Daoy (cell line): ENCODE results near the gene CROCC2. TPM values are rescaled to one million over a fixed set of nuclear protein-coding genes. Genes with fewer than 3 reads are reported as not detected.

Experiments used
- DNase-seq: peaks from one replicate; pipeline ENCODE4 v3.0.0-alpha.2; 2015; ENCODE audit warnings: low read depth
- total RNA-seq: library from RNA; depleted of rRNA; stranded (reverse); fragments of >200 nt; shearing (Covaris generic); gene quantifications from 2 replicates; pipeline ENCODE4 v1.2.3, GENCODE V29; 2014

The CROCC2 gene
- total RNA-seq, 1 experiment from 2014 or later = not detected

DNA sequence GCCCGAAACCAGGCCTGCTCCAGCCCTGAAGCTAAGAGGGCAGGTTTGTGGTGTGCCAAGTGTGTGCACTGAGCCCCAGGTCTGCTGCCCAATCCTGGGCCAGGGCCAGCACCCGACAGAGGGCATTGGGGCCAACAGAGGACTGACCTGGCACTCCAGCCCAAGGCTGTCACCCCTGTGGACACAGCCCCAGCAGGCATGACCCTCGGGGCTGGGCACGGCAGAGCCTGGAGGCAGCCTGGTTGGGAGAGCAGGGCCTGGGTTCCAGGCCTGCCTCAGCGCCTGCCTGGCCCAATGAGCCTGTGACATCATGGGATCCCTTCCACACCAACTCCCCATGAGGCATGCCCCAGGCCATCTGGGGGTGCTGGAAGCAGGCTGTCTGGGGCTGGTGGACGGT lies 81.5 kb downstream of the CROCC2 start:
- DNase-seq = no peak

GRCh38 chr2:240988146-240988545 lies 82.0 kb downstream of the CROCC2 start:
- no peak for DNase-seq

DNA sequence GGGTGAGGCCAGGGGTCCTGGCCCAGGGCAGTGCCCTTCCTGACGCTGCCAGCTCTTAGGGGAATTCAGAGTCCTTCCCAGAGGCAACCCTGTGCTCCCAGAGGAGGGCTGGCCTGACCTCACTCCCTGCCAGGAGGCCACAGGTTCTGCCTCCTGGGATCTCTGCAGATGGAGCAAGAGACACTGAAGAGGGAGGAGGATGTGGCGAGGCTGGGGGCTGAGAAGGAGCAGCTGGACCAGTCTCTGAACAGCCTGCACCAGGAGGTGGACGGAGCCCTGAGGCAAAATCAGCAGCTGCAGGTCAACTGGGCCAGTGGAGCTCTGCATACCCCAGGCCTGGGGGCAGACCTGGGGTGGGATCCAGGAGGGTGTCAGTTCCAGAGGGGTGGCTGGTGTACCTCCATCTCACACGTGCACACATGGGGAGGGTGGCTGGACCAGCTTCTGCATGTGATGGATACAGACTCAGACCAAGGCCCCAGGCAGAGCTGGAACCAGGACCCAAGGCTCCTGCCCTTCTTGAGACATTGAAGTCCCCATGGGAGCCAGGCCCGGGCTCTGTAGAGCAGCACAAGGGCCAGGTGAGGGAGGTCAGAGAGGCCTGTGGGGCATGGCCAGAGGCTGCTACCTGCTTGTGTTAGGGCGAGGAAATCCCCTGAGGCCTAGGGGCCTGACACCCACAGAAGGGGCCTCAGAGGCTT lies 82.6 kb downstream of the CROCC2 start:
- DNase-seq = no peak

GRCh38 chr2:240989451-240990265 lies 83.5 kb downstream of the CROCC2 start:
- peak; percentile 43 for DNase-seq

DNA sequence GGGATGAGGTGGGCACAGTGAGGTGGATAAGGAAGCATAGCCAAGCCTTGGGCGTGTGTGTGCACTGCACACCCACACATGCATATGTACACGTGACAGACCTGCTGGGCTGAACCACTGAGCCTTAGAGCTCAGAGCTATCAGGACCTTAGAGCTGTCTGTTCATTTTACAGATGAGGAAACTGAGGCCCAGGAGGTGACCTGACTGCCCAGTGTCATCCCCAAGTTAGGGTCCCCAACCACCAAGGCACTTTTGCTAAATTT lies 84.1 kb downstream of the CROCC2 start:
- no peak for DNase-seq

DNA sequence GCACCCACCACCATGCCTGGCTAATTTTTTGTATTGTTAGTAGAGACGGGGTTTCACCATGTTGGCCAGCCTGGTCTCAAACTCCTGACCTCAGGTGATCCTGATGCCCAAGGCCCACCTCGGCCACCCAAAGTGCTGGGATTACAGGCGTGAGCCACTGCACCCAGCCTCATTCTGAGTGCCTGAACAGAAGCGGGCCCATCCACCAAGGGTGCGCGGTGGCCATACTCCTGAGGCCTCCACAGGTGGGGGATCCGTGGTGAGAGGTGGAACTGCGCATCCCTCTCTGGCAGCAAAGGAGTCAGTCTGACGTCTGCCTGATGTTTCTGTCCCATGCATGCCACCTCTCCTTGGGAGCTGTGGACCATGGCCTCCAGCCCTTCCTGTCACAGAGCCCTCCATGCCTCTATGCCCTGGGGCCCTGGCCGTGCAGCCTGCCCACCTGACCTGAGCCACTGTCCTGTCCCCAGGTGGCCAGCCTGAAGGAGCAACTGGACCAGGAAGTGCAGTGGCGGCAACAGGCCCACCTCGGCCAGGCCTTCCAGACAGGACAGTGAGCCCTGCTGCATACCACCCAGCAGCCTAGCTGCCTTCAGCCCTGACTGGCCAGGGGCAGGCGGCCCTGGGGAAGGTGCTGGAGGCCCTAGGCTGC lies 84.7 kb downstream of the CROCC2 start:
- no peak for DNase-seq

DNA sequence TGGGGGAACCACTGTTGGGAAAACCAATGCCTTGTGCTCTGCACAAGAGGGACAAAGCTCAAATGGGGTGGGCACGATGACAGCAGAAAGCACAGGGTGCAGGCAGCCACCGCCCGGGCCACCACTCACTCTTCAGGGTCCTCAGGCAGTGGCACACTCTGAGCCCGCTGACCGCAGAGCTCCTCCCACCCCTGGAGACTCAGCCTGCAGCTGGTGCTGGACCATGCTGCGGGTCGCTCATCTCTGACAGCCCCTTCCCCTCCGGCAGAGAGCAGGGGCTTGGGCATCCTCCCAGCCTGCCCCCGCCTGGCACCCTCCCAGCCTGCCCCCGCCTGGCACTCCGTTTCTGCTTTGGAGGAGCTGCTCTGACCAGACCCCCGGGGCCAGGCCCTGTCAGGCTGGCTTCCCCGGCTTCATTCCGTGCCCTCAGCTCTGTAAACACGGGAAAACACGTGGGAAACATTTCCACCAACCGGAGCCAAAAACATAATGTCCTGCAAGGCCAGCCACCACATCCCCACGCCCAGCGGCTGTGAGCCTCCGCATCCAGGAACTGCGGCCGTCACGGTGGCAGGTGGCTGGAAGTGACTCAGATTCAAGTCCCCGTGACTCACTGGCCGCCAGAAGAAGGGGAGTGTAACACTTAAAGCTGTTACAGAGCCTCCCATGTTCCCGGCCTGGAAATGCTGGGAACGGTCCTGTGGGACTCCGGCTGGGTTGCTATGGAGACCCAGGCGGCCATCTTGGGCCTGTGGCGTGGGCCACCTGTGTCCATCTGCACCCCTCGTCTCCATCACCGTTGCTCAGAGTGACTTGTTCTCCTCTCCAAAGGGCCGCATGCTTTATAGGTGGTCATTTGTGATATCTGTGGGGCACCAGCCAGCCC lies 85.5 kb downstream of the CROCC2 start:
- peak; percentile 97 for DNase-seq

- DNase-seq = no peak
These were observed 86.6 kb downstream of the CROCC2 start for GRCh38 chr2:240992572-240993291.

DNA sequence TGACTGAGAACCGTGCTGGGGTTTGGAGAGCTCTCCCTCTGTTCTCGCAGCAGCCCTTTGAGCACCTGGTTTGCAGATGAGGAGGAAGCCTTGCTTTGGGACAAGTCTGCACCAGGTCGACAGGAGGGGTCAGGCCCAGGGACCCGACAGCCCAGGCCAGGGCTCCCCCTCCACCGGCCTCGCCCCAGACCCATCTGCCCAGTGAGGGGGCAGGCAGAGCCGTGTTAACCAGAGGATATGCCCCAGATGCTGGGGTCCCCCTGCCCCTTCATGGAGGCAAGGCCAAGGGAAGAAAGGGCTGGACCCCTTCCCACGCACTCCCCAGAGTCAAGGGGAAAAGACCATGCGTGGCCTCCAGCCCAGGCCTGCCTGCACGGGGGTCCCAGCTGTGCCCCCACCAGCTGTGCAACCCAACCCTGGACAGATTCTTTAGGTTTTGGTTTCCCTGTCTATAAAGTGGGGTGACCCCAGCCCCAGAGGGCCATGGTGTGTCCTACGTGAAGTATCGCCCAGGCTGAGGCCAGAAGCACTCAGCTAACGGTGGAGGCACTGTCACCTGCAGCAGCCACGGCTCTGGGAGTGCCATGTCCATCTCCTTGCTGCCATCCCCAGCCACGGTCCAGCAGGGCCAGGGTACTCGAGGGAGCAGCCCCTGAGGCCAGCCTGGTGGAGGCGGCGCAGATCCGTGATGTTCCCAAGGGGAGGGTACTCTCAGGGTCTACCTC lies 87.5 kb downstream of the CROCC2 start:
- no peak for DNase-seq

DNA sequence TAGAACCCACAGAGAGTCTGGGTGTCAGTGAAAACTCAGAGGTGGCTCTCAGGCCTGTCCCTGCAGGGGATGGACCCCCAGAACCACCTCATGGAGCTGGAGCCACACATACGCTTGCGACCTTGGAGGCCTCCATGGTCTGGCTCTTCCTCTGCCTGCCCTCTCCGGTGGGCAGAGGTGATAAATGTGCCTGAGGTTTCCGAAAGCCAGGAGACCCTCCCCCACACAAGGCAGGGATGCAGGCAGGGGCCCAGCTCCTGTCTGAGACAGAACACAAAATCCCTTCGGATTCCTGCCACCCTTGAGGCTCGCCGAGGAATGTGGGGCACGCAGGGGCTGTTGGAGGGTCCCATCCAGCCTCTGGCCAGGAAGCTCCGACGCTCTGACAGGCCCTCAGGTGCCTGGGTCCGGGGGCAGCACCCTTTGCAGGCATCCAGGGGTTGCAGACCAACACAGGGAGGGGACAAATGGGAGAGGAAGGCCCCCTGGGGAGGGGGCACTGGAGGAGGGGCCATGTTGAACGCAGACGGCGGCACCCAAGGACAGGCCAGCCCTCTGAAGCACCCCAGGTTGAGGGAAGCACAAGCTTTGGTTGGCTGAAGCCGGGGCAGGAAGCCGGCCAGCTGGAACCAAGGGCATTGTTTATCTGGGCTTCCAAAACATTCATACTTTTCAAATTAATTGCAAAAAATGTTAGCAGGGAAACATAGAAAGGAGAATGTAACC lies 88.2 kb downstream of the CROCC2 start:
- no peak for DNase-seq

DNA sequence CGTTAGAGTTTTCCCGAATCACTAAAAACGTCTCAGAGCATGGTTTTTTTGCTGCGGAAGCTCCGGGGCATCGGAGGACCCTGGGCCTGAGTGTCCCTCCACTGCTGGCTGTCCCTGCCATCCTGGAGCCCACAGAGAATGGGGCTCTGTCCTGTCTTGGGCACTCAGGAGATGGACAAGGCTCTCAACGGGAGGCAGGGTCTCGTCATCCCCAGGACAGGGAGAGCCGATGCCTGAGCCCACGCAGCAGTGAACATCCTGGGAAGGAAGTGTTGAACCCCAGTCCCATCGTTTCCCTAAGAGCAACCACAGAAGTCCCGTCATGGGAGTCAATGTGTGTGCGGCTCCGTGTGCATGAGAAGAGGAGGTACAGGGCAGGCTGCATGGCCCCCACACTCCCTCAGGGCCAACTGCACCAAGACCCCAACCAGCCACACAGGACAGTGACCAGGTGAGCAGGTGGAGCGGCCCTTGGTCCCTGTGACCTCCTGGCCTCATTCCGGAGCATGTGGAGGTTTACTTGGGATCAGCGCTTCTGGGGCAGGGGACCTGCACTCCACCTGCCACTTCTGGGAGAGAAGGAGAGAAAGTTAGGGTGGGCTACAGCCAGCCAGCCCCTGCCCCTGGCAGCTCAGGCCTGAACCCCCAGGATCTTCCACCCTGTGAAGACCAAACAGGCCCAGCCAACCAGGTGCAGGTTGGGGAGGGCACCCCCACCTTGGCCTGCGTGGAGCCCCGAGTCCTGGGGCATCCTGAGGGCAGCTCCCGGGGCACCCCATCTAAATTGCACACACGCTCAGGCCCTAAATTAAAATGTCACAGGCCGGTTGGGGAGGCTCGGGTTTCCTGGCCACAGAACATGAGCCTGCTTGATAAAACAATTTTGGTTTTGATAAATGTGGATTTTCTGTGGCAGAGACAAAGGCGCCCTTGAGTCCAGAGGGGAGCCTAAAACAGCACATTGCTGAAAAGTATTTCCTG lies 89.2 kb downstream of the CROCC2 start:
- no peak for DNase-seq

DNA sequence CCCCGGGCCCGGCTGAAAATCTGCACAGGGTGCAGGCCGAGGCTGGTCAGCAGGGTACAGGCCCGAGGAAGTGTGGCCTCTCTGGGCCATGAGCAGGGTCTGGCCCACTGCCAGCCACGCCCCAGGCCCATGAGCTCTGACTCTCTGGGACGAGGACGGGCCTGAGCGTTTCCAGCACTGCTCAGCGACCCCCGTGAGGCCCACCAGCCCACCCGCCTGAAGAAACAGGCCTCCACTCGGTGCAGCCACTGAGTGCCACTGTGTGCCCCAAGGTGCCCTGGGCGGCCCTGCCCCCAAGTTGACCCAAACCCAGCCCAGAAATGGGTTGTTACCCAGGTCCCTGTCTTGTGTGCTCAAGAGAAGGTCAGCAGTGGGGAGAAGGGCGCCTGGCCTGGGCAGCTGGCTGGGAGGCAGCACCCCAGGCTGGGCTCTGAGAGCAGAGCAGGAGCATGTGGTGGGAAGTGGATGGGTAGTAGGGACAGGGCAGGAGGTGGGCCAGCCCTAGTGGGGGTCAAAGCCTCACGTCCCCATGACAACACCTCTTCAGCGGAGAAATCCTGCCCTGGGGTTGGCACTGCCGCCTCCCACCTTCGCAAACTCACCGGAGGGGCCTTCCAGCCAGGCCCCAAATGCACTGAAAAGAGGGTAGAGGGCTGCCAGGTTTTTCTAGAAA lies 90.2 kb downstream of the CROCC2 start:
- DNase-seq = no peak

GRCh38 chr2:240996834-240997140 lies 90.7 kb downstream of the CROCC2 start:
- DNase-seq = no peak

- no peak for DNase-seq
These were observed 91.2 kb downstream of the CROCC2 start for GRCh38 chr2:240997141-240997855.

- DNase-seq = peak; percentile 79
These were observed 91.9 kb downstream of the CROCC2 start, which contains the start of gene SNED1 for GRCh38 chr2:240997856-240998705. TSS of gene SNED1 (plus strand) at chr2:240998618. CDS start at chr2:240998838, 220 bp downstream.

DNA sequence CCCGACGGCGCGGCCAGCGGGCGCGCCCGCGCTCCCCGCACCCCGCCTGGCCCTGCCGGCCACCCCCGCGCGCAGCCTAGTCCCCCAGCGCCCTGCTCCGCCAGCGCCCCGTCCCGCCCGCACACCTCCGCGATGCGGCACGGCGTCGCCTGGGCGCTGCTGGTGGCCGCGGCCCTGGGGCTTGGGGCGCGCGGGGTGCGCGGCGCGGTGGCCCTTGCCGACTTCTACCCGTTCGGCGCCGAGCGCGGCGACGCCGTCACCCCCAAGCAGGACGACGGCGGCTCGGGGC lies 92.5 kb downstream of the CROCC2 start:
- DNase-seq = no peak
